Measurements from ENCODE around the gene TRABD2B. TPM values are rescaled to one million over a fixed set of nuclear protein-coding genes. Genes with fewer than 3 reads are reported as not detected.

Gene TRABD2B
- total and polyA plus RNA-seq, 2 donors (not counting 3 experiments of a cell fraction or from before 2014, with no cell fraction given) = not detected

- TF ChIP-seq POLR2A (IDR thresholded peaks at IDR 0.05; ENCODE audit: low read depth, low read length) (no peak), POLR2AphosphoS5 (IDR thresholded peaks at IDR 0.05; ENCODE audit: insufficient read depth, low read depth, low read length) (no peak), EZH2 (IDR thresholded peaks at IDR 0.05; ENCODE audit: borderline replicate concordance, low read depth, low read length, severe bottlenecking) (no peak), GATA2 (IDR thresholded peaks at IDR 0.05; ENCODE audit: insufficient read depth, insufficient read length, low read depth, low read length) (no peak), FOS (IDR thresholded peaks at IDR 0.05; ENCODE audit: borderline replicate concordance, insufficient read depth, low read length) (no peak), MYC (IDR thresholded peaks at IDR 0.05; ENCODE audit: low read depth, low read length) (no peak), JUN (IDR thresholded peaks at IDR 0.05; ENCODE audit: borderline replicate concordance, insufficient read depth, insufficient read length, low read depth) (no peak)
- TF ChIP-seq, protein P1, sequence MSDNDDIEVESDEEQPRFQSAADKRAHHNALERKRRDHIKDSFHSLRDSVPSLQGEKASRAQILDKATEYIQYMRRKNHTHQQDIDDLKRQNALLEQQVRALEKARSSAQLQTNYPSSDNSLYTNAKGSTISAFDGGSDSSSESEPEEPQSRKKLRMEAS (IDR thresholded peaks at IDR 0.05; ENCODE audit: insufficient read depth, insufficient read length) = no peak
- TF ChIP-seq, protein P2, sequence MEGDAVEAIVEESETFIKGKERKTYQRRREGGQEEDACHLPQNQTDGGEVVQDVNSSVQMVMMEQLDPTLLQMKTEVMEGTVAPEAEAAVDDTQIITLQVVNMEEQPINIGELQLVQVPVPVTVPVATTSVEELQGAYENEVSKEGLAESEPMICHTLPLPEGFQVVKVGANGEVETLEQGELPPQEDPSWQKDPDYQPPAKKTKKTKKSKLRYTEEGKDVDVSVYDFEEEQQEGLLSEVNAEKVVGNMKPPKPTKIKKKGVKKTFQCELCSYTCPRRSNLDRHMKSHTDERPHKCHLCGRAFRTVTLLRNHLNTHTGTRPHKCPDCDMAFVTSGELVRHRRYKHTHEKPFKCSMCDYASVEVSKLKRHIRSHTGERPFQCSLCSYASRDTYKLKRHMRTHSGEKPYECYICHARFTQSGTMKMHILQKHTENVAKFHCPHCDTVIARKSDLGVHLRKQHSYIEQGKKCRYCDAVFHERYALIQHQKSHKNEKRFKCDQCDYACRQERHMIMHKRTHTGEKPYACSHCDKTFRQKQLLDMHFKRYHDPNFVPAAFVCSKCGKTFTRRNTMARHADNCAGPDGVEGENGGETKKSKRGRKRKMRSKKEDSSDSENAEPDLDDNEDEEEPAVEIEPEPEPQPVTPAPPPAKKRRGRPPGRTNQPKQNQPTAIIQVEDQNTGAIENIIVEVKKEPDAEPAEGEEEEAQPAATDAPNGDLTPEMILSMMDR (IDR thresholded peaks at IDR 0.05; ENCODE audit: extremely low read depth in 1 of 2, insufficient read depth in 1 of 2, low read depth in 1 of 2, low read length in 2 of 2) = no peak
- no peaks in the 10 kb centered on the region for H3K9me3 ChIP-seq (replicated peaks; ENCODE audit: control insufficient read depth, insufficient read depth, low read length)
- no peak overlapping the region for H3K4me2 ChIP-seq (ENCODE audit: insufficient read depth, low read length)
- no peaks in the 10 kb centered on the region for H3K27me3 ChIP-seq (ENCODE audit: control insufficient read depth in 2 of 2, insufficient read depth in 2 of 2, low read length in 2 of 2)
- peaks cover 23% of the 10 kb centered on the region for H3K4me1 ChIP-seq (ENCODE audit: control insufficient read depth, extremely low read depth, insufficient read depth, low read length)
- no TSS peak for BruUV-seq (replicated peaks)
- H2AFZ ChIP-seq (ENCODE audit: low read depth, low read length) = no peak overlapping the region
- dilution Hi-C loops (cut with MboI; ENCODE audit: extremely low pct_ligation_motif_present, low sequenced_read_pairs) (no loop called here), intact Hi-C loops (cut with micrococcal nuclease) (no loop called here)
- POLR2A ChIA-PET = no interaction called here
- H3K4me3 ChIP-seq (replicated peaks in 1 of 3; ENCODE audit: insufficient read depth in 1 of 3, low read depth in 1 of 3, low read length in 3 of 3) = no peak overlapping the region
- no peak overlapping the region for H3K27ac ChIP-seq (ENCODE audit: insufficient read depth, low read depth, low read length)
- CTCF ChIA-PET = interaction anchor here (1.0 to 1.8 kb wide), 4 partner anchors 12 to 155 kb away, joined by 3 to 8 read pairs (median 5); partner anchors contain the start of gene TRABD2B
- FAIRE-seq (no peak), DNase-seq (ENCODE audit: low read depth, low spot score) (no peak)
- no peaks in the 10 kb centered on the region for H4K20me1 ChIP-seq (replicated peaks; ENCODE audit: control insufficient read depth, extremely low read depth, insufficient read depth, low read length)
- H3K9me1 ChIP-seq (replicated peaks; ENCODE audit: control insufficient read depth, extremely low read depth, insufficient read depth, low read length) = no peaks in the 10 kb centered on the region
- no peaks in the 10 kb centered on the region for H3K79me2 ChIP-seq (ENCODE audit: control insufficient read depth, insufficient read depth, low read length)
- no peaks in the 10 kb centered on the region for H3K36me3 ChIP-seq (ENCODE audit: control insufficient read depth in 2 of 2, extremely low read depth in 1 of 2, insufficient read depth in 2 of 2, low read length in 2 of 2)
- H3K9ac ChIP-seq (replicated peaks; ENCODE audit: extremely low read depth, insufficient read depth, low read length) = no peak overlapping the region
These were observed 90.0 kb downstream of the TRABD2B start for GRCh38 chr1:47907177-47907528.
